Neuronal stem cell (in vitro differentiated cells): ENCODE measurements around the gene RIPOR2.

Experiments used
- DNase-seq: peaks from one replicate; pipeline ENCODE4 v3.0.0-alpha.2; 2013; ENCODE audit warnings: low spot score
- H2AFZ ChIP-seq: one replicate; pipeline ENCODE4 v1.6.1; 2013; ENCODE audit warnings: mild to moderate bottlenecking, low read length, inconsistent platforms
- H2AK5ac ChIP-seq: 2 replicates; pipeline ENCODE4 v1.6.1; 2013; ENCODE audit warnings: low read depth, mild to moderate bottlenecking, inconsistent platforms, low read length, moderate library complexity, mixed read lengths
- H2BK120ac ChIP-seq: 2 replicates; pipeline ENCODE4 v1.6.1; 2013; ENCODE audit warnings: low read depth, mild to moderate bottlenecking, inconsistent platforms, low read length, moderate library complexity, mixed read lengths
- H2BK12ac ChIP-seq: one replicate; pipeline ENCODE4 v1.6.1; 2013; ENCODE audit warnings: low read length, inconsistent platforms
- H2BK15ac ChIP-seq: 2 replicates; pipeline ENCODE4 v1.6.1; 2013; ENCODE audit warnings: mild to moderate bottlenecking, low read length, inconsistent platforms, mixed read lengths
- H2BK5ac ChIP-seq: one replicate; pipeline ENCODE4 v1.6.1; 2013; ENCODE audit warnings: inconsistent platforms, mild to moderate bottlenecking, low read length, moderate library complexity
- H3K14ac ChIP-seq: one replicate; pipeline ENCODE4 v1.6.1; 2013; ENCODE audit warnings: low read length, inconsistent platforms
- H3K18ac ChIP-seq: 2 replicates; pipeline ENCODE4 v1.6.1; 2013; ENCODE audit warnings: low read length, inconsistent platforms
- H3K23ac ChIP-seq: 2 replicates; pipeline ENCODE4 v1.6.1; 2013; ENCODE audit warnings: low read depth, mild to moderate bottlenecking, mixed read lengths, low read length, inconsistent platforms; ENCODE audit not compliant: poor library complexity
- H3K27ac ChIP-seq: replicated peaks from 3 replicates; pipeline ENCODE4 v1.5.1; 2013; ENCODE audit warnings: low read length, inconsistent platforms
- H3K27me3 ChIP-seq, 3 experiments: 2 replicates each; pipeline ENCODE4 v1.6.1; 2013; ENCODE audit warnings: low read length in 3 of 3, mild to moderate bottlenecking in 2 of 3, inconsistent platforms in 1 of 3, low read depth in 1 of 3, mixed read lengths in 1 of 3, moderate library complexity in 1 of 3; ENCODE audit not compliant: control insufficient read depth in 3 of 3, insufficient read depth in 3 of 3
- H3K36me3 ChIP-seq, 2 donors: replicated peaks in 1 of 2; 2 replicates each; pipeline ENCODE4 v1.6.1; 2013; ENCODE audit warnings: low read length in 2 of 2; ENCODE audit not compliant: control insufficient read depth in 2 of 2, insufficient read depth in 2 of 2
- H3K4ac ChIP-seq: 2 replicates; pipeline ENCODE4 v1.6.1; 2013; ENCODE audit warnings: inconsistent platforms, mild to moderate bottlenecking, low read length, moderate library complexity
- H3K4me1 ChIP-seq, 2 donors: 1 replicate in 1 of 2; 2 replicates in 1 of 2; pipeline ENCODE4 v1.6.1; 2013; ENCODE audit warnings: low read length in 2 of 2, low read depth in 1 of 2; ENCODE audit not compliant: control insufficient read depth in 2 of 2, insufficient read depth in 1 of 2
- H3K4me2 ChIP-seq: one replicate; pipeline ENCODE4 v1.6.1; 2013; ENCODE audit warnings: mild to moderate bottlenecking, low read length, inconsistent platforms; ENCODE audit not compliant: insufficient read depth, poor library complexity, severe bottlenecking
- H3K4me3 ChIP-seq, 2 donors: 2 replicates each; pipeline ENCODE4 v1.5.1; 2013; ENCODE audit warnings: low read length in 2 of 2, mild to moderate bottlenecking in 2 of 2, inconsistent platforms in 1 of 2, moderate library complexity in 1 of 2
- H3K79me1 ChIP-seq: one replicate; pipeline ENCODE4 v1.6.1; 2013; ENCODE audit warnings: low read depth, mild to moderate bottlenecking, inconsistent platforms, low read length, moderate library complexity
- H3K9ac ChIP-seq: one replicate; pipeline ENCODE4 v1.6.1; 2013; ENCODE audit warnings: mild to moderate bottlenecking, low read depth, low read length, inconsistent platforms; ENCODE audit not compliant: poor library complexity
- H3K9me3 ChIP-seq, 2 donors: replicated peaks in 1 of 2; 2 replicates each; pipeline versions ENCODE3 to v1.6.1; 2013; ENCODE audit warnings: low read length in 2 of 2, mild to moderate bottlenecking in 2 of 2, inconsistent platforms in 1 of 2, low read depth in 1 of 2, mixed read lengths in 1 of 2, moderate library complexity in 1 of 2; ENCODE audit not compliant: control insufficient read depth in 2 of 2, insufficient read depth in 1 of 2
- H4K8ac ChIP-seq: one replicate; pipeline ENCODE4 v1.6.1; 2013; ENCODE audit warnings: low read depth, mild to moderate bottlenecking, inconsistent platforms, low read length, moderate library complexity
- H4K91ac ChIP-seq: one replicate; pipeline ENCODE4 v1.6.1; 2013; ENCODE audit warnings: low read length, low read depth, mild to moderate bottlenecking, inconsistent platforms; ENCODE audit not compliant: poor library complexity
- WGBS, 2 donors: extraction: QIAGEN DNeasy Blood & Tissue Kit; methylation state at CpG; one replicate each; pipeline ENCODE4 v1.1.7; 2013; ENCODE audit warnings: missing lambda C conversion rate in 2 of 2, mixed read lengths in 1 of 2; ENCODE audit not compliant: insufficient read length in 2 of 2, insufficient replicate concordance in 1 of 2; ENCODE audit errors: extremely low coverage in 2 of 2; 5-methylcytosine and 5-hydroxymethylcytosine counted together

RIPOR2 gene

GRCh38 chr6:24900917-24901697, 34.7 kb downstream of the RIPOR2 start:
- Histone ChIP-seq H2BK15ac (no peak overlapping the region), H3K18ac (no peak overlapping the region), H2AK5ac (no peak overlapping the region), H3K14ac (no peak overlapping the region), H3K36me3 (no peaks in the 10 kb centered on the region), H2BK5ac (no peak overlapping the region), H3K9me3 (peaks cover 0 to 5% of the 10 kb centered on the region in 2 donors), H3K4ac (no peak overlapping the region), H3K27ac (no peak overlapping the region), H2AFZ (no peak overlapping the region), H3K27me3 (no peaks in the 10 kb centered on the region), H3K23ac (no peak overlapping the region), H3K4me3 (no peak overlapping the region), H2BK120ac (no peak overlapping the region), H4K91ac (no peak overlapping the region), H3K4me1 (peaks cover 2 to 3% of the 10 kb centered on the region in 2 donors), H3K9ac (no peak overlapping the region), H4K8ac (no peak overlapping the region), H3K79me1 (no peaks in the 10 kb centered on the region), H3K4me2 (no peak overlapping the region), H2BK12ac (no peak overlapping the region)
- no peak for DNase-seq
- WGBS, 2 donors: no CpG with 5 or more reads among the region's 6 CpGs

GRCh38 chr6:24899997-24900325, 35.8 kb downstream of the RIPOR2 start:
- H3K27me3 ChIP-seq: no peaks in the 10 kb centered on the region
- DNase-seq: no peak
- no peak overlapping the region for H2BK12ac ChIP-seq
- no CpG with 5 or more reads among the region's 6 CpGs for WGBS, 2 donors
- H3K14ac ChIP-seq: no peak overlapping the region
- H2BK15ac ChIP-seq: no peak overlapping the region
- no peaks in the 10 kb centered on the region for H3K79me1 ChIP-seq
- H4K8ac ChIP-seq: no peak overlapping the region
- H2AK5ac ChIP-seq: no peak overlapping the region
- H2BK120ac ChIP-seq: no peak overlapping the region
- H4K91ac ChIP-seq: no peak overlapping the region
- no peak overlapping the region for H3K4me3 ChIP-seq
- H3K23ac ChIP-seq: no peak overlapping the region
- no peak overlapping the region for H3K27ac ChIP-seq
- H3K4me1 ChIP-seq: peaks cover 2 to 3% of the 10 kb centered on the region in 2 donors
- H3K18ac ChIP-seq: no peak overlapping the region
- no peaks in the 10 kb centered on the region for H3K36me3 ChIP-seq
- no peak overlapping the region for H2BK5ac ChIP-seq
- H3K4me2 ChIP-seq: no peak overlapping the region
- no peak overlapping the region for H3K4ac ChIP-seq
- no peak overlapping the region for H3K9ac ChIP-seq
- no peak overlapping the region for H2AFZ ChIP-seq
- H3K9me3 ChIP-seq: peaks cover 0 to 5% of the 10 kb centered on the region in 2 donors

GRCh38 chr6:24899136-24899996, 36.4 kb downstream of the RIPOR2 start:
- no peak overlapping the region for H2AK5ac ChIP-seq
- no peak overlapping the region for H2BK12ac ChIP-seq
- WGBS, 2 donors: no CpG with 5 or more reads among the region's 8 CpGs
- peaks cover 2 to 3% of the 10 kb centered on the region in 2 donors for H3K4me1 ChIP-seq
- H3K27ac ChIP-seq: no peak overlapping the region
- H3K4me3 ChIP-seq: no peak overlapping the region
- H3K4me2 ChIP-seq: no peak overlapping the region
- H3K9ac ChIP-seq: no peak overlapping the region
- H3K14ac ChIP-seq: no peak overlapping the region
- H2BK15ac ChIP-seq: no peak overlapping the region
- peaks cover 0 to 5% of the 10 kb centered on the region in 2 donors for H3K9me3 ChIP-seq
- no peak for DNase-seq
- H3K23ac ChIP-seq: no peak overlapping the region
- no peak overlapping the region for H2BK120ac ChIP-seq
- no peaks in the 10 kb centered on the region for H3K79me1 ChIP-seq
- no peak overlapping the region for H4K8ac ChIP-seq
- no peak overlapping the region for H4K91ac ChIP-seq
- no peak overlapping the region for H2AFZ ChIP-seq
- H3K4ac ChIP-seq: no peak overlapping the region
- H3K36me3 ChIP-seq: no peaks in the 10 kb centered on the region
- H3K27me3 ChIP-seq: no peaks in the 10 kb centered on the region
- no peak overlapping the region for H3K18ac ChIP-seq
- no peak overlapping the region for H2BK5ac ChIP-seq

- Histone ChIP-seq H2BK15ac (no peak overlapping the region), H4K91ac (no peak overlapping the region), H3K79me1 (no peaks in the 10 kb centered on the region), H3K14ac (no peak overlapping the region), H2BK120ac (no peak overlapping the region), H3K4me2 (no peak overlapping the region), H3K36me3 (no peaks in the 10 kb centered on the region), H4K8ac (no peak overlapping the region), H3K23ac (no peak overlapping the region), H2AK5ac (no peak overlapping the region), H3K27ac (no peak overlapping the region), H3K18ac (no peak overlapping the region), H2AFZ (no peak overlapping the region), H3K9ac (no peak overlapping the region), H2BK12ac (no peak overlapping the region), H3K27me3 (no peaks in the 10 kb centered on the region), H2BK5ac (no peak overlapping the region), H3K4me1 (peaks cover 2 to 3% of the 10 kb centered on the region in 2 donors), H3K4me3 (no peak overlapping the region), H3K9me3 (peaks cover 0 to 5% of the 10 kb centered on the region in 2 donors), H3K4ac (no peak overlapping the region)
- no CpG with 5 or more reads among the region's 1 CpG for WGBS, 2 donors
- DNase-seq: no peak
These were observed 37.1 kb downstream of the RIPOR2 start for GRCh38 chr6:24898676-24899075.
